ENCODE data around the gene SMKR1. TPM values are rescaled to one million over a fixed set of nuclear protein-coding genes. Genes with fewer than 3 reads are reported as not detected.

Gene SMKR1
- polyA plus RNA-seq, 3 donors: not detected

- peaks cover 2 to 28% of the 10 kb centered on the region in 2 donors for H3K27me3 ChIP-seq (ENCODE audit: control insufficient read depth in 2 of 2, insufficient read depth in 2 of 2, low read length in 2 of 2)
- peaks cover 2% of the 10 kb centered on the region for H3K4me1 Mint-ChIP-seq
- H3K79me2 ChIP-seq (ENCODE audit: insufficient read depth, low read length): no peaks in the 10 kb centered on the region
- no peaks in the 10 kb centered on the region for H4K20me1 ChIP-seq (ENCODE audit: insufficient read depth, low read length)
- H3K9me3 ChIP-seq (replicated peaks in 1 of 2; ENCODE audit: control insufficient read depth in 1 of 2, insufficient read depth in 1 of 2, low read length in 2 of 2): no peaks in the 10 kb centered on the region
- no peak overlapping the region for H2AFZ ChIP-seq (ENCODE audit: insufficient read depth, low read depth, low read length, poor library complexity, severe bottlenecking)
- H3K27ac Mint-ChIP-seq: peak overlapping the region in 2 of 7 donors; percentile 43 to 46
- H3K36me3 Mint-ChIP-seq: peaks cover 7 to 12% of the 10 kb centered on the region in 2 donors
- H3K36me3 ChIP-seq (replicated peaks in 1 of 2; ENCODE audit: control insufficient read depth in 1 of 2, insufficient read depth in 2 of 2, low read length in 2 of 2): no peaks in the 10 kb centered on the region
- no peak overlapping the region for H3K27ac ChIP-seq (ENCODE audit: low read depth in 1 of 2, low read length in 2 of 2)
- peak overlapping the region; percentile 14 for H3K4me2 ChIP-seq (replicated peaks; ENCODE audit: extremely low read depth, low read length, poor library complexity, severe bottlenecking)
- WGBS (ENCODE audit: insufficient coverage): no CpG with 5 or more reads among the region's 1 CpG
- no peak overlapping the region for H3K9ac ChIP-seq (ENCODE audit: insufficient read depth, low read length, poor library complexity, severe bottlenecking)
- no peak overlapping the region for H3K4me3 ChIP-seq (replicated peaks in 1 of 3; ENCODE audit: low read depth in 2 of 3, low read length in 3 of 3)
- TF ChIP-seq CTCF (IDR thresholded peaks at IDR 0.05): no peak
- H3K9me3 Mint-ChIP-seq: peaks cover 0 to 1% (median 0%) of the 10 kb centered on the region in 7 donors
- no peak overlapping the region for H3K4me3 Mint-ChIP-seq
- peak; percentile 30 to 60 (median 57) for DNase-seq
- H3K4me1 ChIP-seq (ENCODE audit: control insufficient read depth in 1 of 2, insufficient read depth in 2 of 2, low read length in 2 of 2): peaks cover 23 to 25% of the 10 kb centered on the region in 2 donors
- H3K27me3 Mint-ChIP-seq (ENCODE audit: low read depth in 3 of 3): peaks cover 9 to 23% (median 13%) of the 10 kb centered on the region in 3 donors
- intact Hi-C loops (cut with micrococcal nuclease): no loop called here
Measured at GRCh38 chr7:129462420-129462819, 39.9 kb upstream of the SMKR1 start.

GRCh38 chr7:129464194-129464593 is 38.1 kb upstream of the SMKR1 start:
- Histone ChIP-seq H3K27ac (ENCODE audit: low read depth in 1 of 2, low read length in 2 of 2) (no peak overlapping the region), H2AFZ (ENCODE audit: insufficient read depth, low read depth, low read length, poor library complexity, severe bottlenecking) (no peak overlapping the region), H3K4me3 (replicated peaks in 1 of 3; ENCODE audit: low read depth in 2 of 3, low read length in 3 of 3) (no peak overlapping the region), H3K36me3 (replicated peaks in 1 of 2; ENCODE audit: control insufficient read depth in 1 of 2, insufficient read depth in 2 of 2, low read length in 2 of 2) (no peaks in the 10 kb centered on the region), H3K9me3 (replicated peaks in 1 of 2; ENCODE audit: control insufficient read depth in 1 of 2, insufficient read depth in 1 of 2, low read length in 2 of 2) (no peaks in the 10 kb centered on the region), H3K4me1 (ENCODE audit: control insufficient read depth in 1 of 2, insufficient read depth in 2 of 2, low read length in 2 of 2) (peaks cover 23 to 25% of the 10 kb centered on the region in 2 donors), H3K79me2 (ENCODE audit: insufficient read depth, low read length) (no peaks in the 10 kb centered on the region), H4K20me1 (ENCODE audit: insufficient read depth, low read length) (no peaks in the 10 kb centered on the region), H3K9ac (ENCODE audit: insufficient read depth, low read length, poor library complexity, severe bottlenecking) (no peak overlapping the region), H3K27me3 (ENCODE audit: control insufficient read depth in 2 of 2, insufficient read depth in 2 of 2, low read length in 2 of 2) (peaks cover 2 to 25% of the 10 kb centered on the region in 2 donors), H3K4me2 (replicated peaks; ENCODE audit: extremely low read depth, low read length, poor library complexity, severe bottlenecking) (no peak overlapping the region)
- intact Hi-C loops (cut with micrococcal nuclease): no loop called here
- WGBS (ENCODE audit: insufficient coverage): 83% methylated on average over 2 of the region's 4 CpGs
- Mint-ChIP-seq H3K27ac (peak overlapping the region in 1 of 7 donors; percentile 70), H3K27me3 (ENCODE audit: low read depth in 3 of 3) (peaks cover 8 to 15% (median 13%) of the 10 kb centered on the region in 3 donors), H3K36me3 (peaks cover 0 to 8% of the 10 kb centered on the region in 2 donors), H3K9me3 (no peaks in the 10 kb centered on the region), H3K4me1 (peaks cover 2% of the 10 kb centered on the region), H3K4me3 (peak overlapping the region in 1 of 2 donors; percentile 44)
- DNase-seq: no peak
- no peak for TF ChIP-seq CTCF (IDR thresholded peaks at IDR 0.05)
